Measurements from ENCODE around the gene TP53BP2. TPM values are rescaled to one million over a fixed set of nuclear protein-coding genes. Genes with fewer than 3 reads are reported as not detected.

The TP53BP2 gene
- total and polyA plus RNA-seq, 10 of the 15 experiments (the other 5 are each of a cell fraction or from before 2014, with no cell fraction given), result 1.6 to 13.7 (median 5.6) TPM

DNA sequence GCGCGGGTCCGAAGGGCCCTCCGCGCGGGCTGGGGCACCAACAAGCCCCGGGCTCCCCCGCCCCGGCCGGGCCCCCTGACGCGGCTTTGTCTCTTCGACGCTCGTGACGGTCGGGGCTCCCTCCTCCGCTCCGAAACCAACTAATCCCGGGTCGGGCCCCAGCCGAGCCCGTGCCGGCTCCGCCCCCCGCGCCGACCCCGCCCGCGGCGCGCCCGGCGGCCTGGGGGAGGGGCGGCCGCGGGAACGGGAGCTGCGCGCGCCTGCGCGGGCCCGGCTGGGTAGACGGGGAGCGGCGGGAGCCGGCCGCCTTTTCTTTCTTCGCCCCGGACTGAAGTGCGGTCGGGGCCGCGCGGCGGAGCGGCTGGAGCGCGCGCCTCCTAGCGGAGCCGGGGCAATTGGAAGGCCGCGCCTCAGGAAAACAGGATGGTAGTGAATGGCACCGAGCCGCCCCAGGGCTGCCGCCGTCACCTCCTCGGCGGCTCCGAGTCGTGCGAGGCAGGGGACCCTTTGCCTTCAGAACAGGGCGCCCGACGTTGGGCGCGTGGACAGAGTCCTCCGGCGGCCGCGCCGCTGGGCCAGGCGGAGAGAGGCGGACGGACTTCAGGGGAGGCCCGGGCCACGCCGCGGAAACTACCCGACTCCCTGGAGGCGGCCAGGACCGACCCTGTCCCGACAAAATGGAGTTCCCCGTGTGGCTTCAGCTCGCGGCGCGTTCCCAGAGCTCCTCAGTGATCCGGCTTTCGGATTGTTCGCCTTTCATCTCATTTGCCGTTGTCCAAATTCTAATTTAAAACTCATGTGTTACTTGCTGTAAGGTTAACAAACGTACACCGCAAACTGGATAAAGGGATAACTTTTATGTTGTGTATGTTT, at the start of gene TP53BP2 (continued):
- TF ChIP-seq ZNF217 (IDR thresholded peaks at IDR 0.05) (no peak), BRCA1 (IDR thresholded peaks at IDR 0.05; ENCODE audit: low read depth, low read length) (no peak), POU2F2 (IDR thresholded peaks at IDR 0.05; ENCODE audit: borderline replicate concordance, low read depth, low read length) (no peak), IRF4 (IDR thresholded peaks at IDR 0.05; ENCODE audit: low read depth, low read length) (no peak), JUNB (IDR thresholded peaks at IDR 0.05) (no peak), SPI1 (IDR thresholded peaks at IDR 0.05; ENCODE audit: borderline replicate concordance, insufficient read depth, low read depth, low read length) (no peak), KAT2A (conservative IDR thresholded peaks at IDR 0.05; ENCODE audit: control insufficient read depth, low read depth, low read length) (no peak), TCF7 (IDR thresholded peaks at IDR 0.05; ENCODE audit: borderline replicate concordance) (no peak), ZBED1 (IDR thresholded peaks at IDR 0.05; ENCODE audit: borderline replicate concordance) (no peak), RCOR1 (conservative IDR thresholded peaks at IDR 0.05; ENCODE audit: low read depth, low read length) (no peak), MXI1 (IDR thresholded peaks at IDR 0.05; ENCODE audit: low read depth, low read length) (no peak; the same call in 1 of the 2 replicates), RUNX3 (IDR thresholded peaks at IDR 0.05; ENCODE audit: low read length) (peak; percentile 52; the same call in 1 of the 2 replicates), JUND (IDR thresholded peaks at IDR 0.05; ENCODE audit: low read depth, low read length) (no peak), MEF2A (IDR thresholded peaks at IDR 0.05; ENCODE audit: insufficient read depth, low read depth, low read length) (no peak), NFYA (IDR thresholded peaks at IDR 0.05; ENCODE audit: borderline replicate concordance, low read depth, low read length) (no peak), TBL1XR1 (IDR thresholded peaks at IDR 0.05; ENCODE audit: low read depth, low read length) (no peak), HDGF (IDR thresholded peaks at IDR 0.05) (no peak), GATAD2B (conservative IDR thresholded peaks at IDR 0.05; ENCODE audit: low read depth) (peak; percentile 21), SIN3A (IDR thresholded peaks at IDR 0.05; ENCODE audit: low read depth, low read length) (no peak), SMC3 (IDR thresholded peaks at IDR 0.05; ENCODE audit: borderline replicate concordance, low read length) (0 out of 2 replicates have a peak, but pooled peaks have one; percentile 10)
- TF ChIP-seq, protein P1, sequence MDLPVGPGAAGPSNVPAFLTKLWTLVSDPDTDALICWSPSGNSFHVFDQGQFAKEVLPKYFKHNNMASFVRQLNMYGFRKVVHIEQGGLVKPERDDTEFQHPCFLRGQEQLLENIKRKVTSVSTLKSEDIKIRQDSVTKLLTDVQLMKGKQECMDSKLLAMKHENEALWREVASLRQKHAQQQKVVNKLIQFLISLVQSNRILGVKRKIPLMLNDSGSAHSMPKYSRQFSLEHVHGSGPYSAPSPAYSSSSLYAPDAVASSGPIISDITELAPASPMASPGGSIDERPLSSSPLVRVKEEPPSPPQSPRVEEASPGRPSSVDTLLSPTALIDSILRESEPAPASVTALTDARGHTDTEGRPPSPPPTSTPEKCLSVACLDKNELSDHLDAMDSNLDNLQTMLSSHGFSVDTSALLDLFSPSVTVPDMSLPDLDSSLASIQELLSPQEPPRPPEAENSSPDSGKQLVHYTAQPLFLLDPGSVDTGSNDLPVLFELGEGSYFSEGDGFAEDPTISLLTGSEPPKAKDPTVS (IDR thresholded peaks at IDR 0.05; ENCODE audit: low read depth, low read length), result no peak
- TF ChIP-seq, protein P2, sequence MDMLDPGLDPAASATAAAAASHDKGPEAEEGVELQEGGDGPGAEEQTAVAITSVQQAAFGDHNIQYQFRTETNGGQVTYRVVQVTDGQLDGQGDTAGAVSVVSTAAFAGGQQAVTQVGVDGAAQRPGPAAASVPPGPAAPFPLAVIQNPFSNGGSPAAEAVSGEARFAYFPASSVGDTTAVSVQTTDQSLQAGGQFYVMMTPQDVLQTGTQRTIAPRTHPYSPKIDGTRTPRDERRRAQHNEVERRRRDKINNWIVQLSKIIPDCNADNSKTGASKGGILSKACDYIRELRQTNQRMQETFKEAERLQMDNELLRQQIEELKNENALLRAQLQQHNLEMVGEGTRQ (IDR thresholded peaks at IDR 0.05; ENCODE audit: borderline replicate concordance, low read depth, low read length), result no peak
- TF ChIP-seq, protein P3, sequence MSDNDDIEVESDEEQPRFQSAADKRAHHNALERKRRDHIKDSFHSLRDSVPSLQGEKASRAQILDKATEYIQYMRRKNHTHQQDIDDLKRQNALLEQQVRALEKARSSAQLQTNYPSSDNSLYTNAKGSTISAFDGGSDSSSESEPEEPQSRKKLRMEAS (IDR thresholded peaks at IDR 0.05; ENCODE audit: low read depth, low read length), result no peak
- TF ChIP-seq, protein P4, sequence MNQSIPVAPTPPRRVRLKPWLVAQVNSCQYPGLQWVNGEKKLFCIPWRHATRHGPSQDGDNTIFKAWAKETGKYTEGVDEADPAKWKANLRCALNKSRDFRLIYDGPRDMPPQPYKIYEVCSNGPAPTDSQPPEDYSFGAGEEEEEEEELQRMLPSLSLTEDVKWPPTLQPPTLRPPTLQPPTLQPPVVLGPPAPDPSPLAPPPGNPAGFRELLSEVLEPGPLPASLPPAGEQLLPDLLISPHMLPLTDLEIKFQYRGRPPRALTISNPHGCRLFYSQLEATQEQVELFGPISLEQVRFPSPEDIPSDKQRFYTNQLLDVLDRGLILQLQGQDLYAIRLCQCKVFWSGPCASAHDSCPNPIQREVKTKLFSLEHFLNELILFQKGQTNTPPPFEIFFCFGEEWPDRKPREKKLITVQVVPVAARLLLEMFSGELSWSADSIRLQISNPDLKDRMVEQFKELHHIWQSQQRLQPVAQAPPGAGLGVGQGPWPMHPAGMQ (IDR thresholded peaks at IDR 0.05; ENCODE audit: borderline replicate concordance), result no peak
- TF ChIP-seq, protein P5, sequence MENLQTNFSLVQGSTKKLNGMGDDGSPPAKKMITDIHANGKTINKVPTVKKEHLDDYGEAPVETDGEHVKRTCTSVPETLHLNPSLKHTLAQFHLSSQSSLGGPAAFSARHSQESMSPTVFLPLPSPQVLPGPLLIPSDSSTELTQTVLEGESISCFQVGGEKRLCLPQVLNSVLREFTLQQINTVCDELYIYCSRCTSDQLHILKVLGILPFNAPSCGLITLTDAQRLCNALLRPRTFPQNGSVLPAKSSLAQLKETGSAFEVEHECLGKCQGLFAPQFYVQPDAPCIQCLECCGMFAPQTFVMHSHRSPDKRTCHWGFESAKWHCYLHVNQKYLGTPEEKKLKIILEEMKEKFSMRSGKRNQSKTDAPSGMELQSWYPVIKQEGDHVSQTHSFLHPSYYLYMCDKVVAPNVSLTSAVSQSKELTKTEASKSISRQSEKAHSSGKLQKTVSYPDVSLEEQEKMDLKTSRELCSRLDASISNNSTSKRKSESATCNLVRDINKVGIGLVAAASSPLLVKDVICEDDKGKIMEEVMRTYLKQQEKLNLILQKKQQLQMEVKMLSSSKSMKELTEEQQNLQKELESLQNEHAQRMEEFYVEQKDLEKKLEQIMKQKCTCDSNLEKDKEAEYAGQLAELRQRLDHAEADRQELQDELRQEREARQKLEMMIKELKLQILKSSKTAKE (IDR thresholded peaks at IDR 0.05; ENCODE audit: low read depth, poor library complexity, severe bottlenecking), result no peak

Data from GM12878 (cell line).